Measurements from ENCODE around the gene WNK3. TPM values are rescaled to one million over a fixed set of nuclear protein-coding genes. Genes with fewer than 3 reads are reported as not detected.

Gene WNK3
- total RNA-seq, 1 experiment from 2014 or later: 12.8 TPM

GRCh38 chrX:54198262-54198661 is 159.6 kb downstream of the WNK3 start:
- H3K36me3 ChIP-seq (ENCODE audit: insufficient read depth, low read length, poor library complexity, severe bottlenecking): no peaks in the 10 kb centered on the region
- no peaks in the 10 kb centered on the region for H3K4me1 ChIP-seq (ENCODE audit: insufficient read depth, low read length, poor library complexity, severe bottlenecking)
- POLR2A ChIA-PET (ENCODE audit: low non-redundant PET): no interaction called here
- BruUV-seq (replicated peaks): no TSS peak
- DNase-seq (ENCODE audit: low spot score): no peak
- intact Hi-C loops (cut with micrococcal nuclease; ENCODE audit: unreplicated experiment): no loop called here
- CTCF ChIA-PET: no interaction called here
- no peak overlapping the region for H3K4me3 ChIP-seq (ENCODE audit: low read depth, low read length, poor library complexity, severe bottlenecking)
- no peaks in the 10 kb centered on the region for H3K27me3 ChIP-seq (replicated peaks; ENCODE audit: insufficient read depth, low read depth, low read length, poor library complexity)
- no peak overlapping the region for H3K27ac ChIP-seq (ENCODE audit: low read depth, low read length, poor library complexity, severe bottlenecking)
- TF ChIP-seq CTCF (conservative IDR thresholded peaks at IDR 0.05; ENCODE audit: low read depth, low read length): no peak
- no peak for TF ChIP-seq EZH2 (IDR thresholded peaks at IDR 0.05; ENCODE audit: borderline replicate concordance, low read depth, low read length, poor library complexity, severe bottlenecking)
- H3K9me3 ChIP-seq (ENCODE audit: low read depth, low read length, poor library complexity, severe bottlenecking): no peaks in the 10 kb centered on the region

- ChIA-PET POLR2A (ENCODE audit: low non-redundant PET) (no interaction called here), CTCF (no interaction called here)
Observed at GRCh38 chrX:54194982-54195588, 162.8 kb downstream of the WNK3 start.

GRCh38 chrX:54193085-54193821 is 164.6 kb downstream of the WNK3 start:
- POLR2A ChIA-PET (ENCODE audit: low non-redundant PET): no interaction called here
- CTCF ChIA-PET: no interaction called here
- Histone ChIP-seq H3K36me3 (ENCODE audit: insufficient read depth, low read length, poor library complexity, severe bottlenecking) (no peaks in the 10 kb centered on the region), H3K9me3 (ENCODE audit: low read depth, low read length, poor library complexity, severe bottlenecking) (no peaks in the 10 kb centered on the region), H3K27ac (ENCODE audit: low read depth, low read length, poor library complexity, severe bottlenecking) (no peak overlapping the region), H3K27me3 (replicated peaks; ENCODE audit: insufficient read depth, low read depth, low read length, poor library complexity) (no peaks in the 10 kb centered on the region), H3K4me1 (ENCODE audit: insufficient read depth, low read length, poor library complexity, severe bottlenecking) (no peaks in the 10 kb centered on the region), H3K4me3 (ENCODE audit: low read depth, low read length, poor library complexity, severe bottlenecking) (no peak overlapping the region)
- TF ChIP-seq EZH2 (IDR thresholded peaks at IDR 0.05; ENCODE audit: borderline replicate concordance, low read depth, low read length, poor library complexity, severe bottlenecking) (no peak), CTCF (conservative IDR thresholded peaks at IDR 0.05; ENCODE audit: low read depth, low read length) (no peak)
- DNase-seq (ENCODE audit: low spot score): no peak
- intact Hi-C loops (cut with micrococcal nuclease; ENCODE audit: unreplicated experiment): no loop called here
- BruUV-seq (replicated peaks): no TSS peak

More at GRCh38 chrX:54194982-54195588, 162.8 kb downstream of the WNK3 start:
- no peaks in the 10 kb centered on the region for H3K4me1 ChIP-seq (ENCODE audit: insufficient read depth, low read length, poor library complexity, severe bottlenecking)
- DNase-seq (ENCODE audit: low spot score): no peak
- BruUV-seq (replicated peaks): no TSS peak
- no peaks in the 10 kb centered on the region for H3K27me3 ChIP-seq (replicated peaks; ENCODE audit: insufficient read depth, low read depth, low read length, poor library complexity)
- H3K4me3 ChIP-seq (ENCODE audit: low read depth, low read length, poor library complexity, severe bottlenecking): no peak overlapping the region
- no peak overlapping the region for H3K27ac ChIP-seq (ENCODE audit: low read depth, low read length, poor library complexity, severe bottlenecking)
- H3K9me3 ChIP-seq (ENCODE audit: low read depth, low read length, poor library complexity, severe bottlenecking): no peaks in the 10 kb centered on the region
- intact Hi-C loops (cut with micrococcal nuclease; ENCODE audit: unreplicated experiment): no loop called here
- no peaks in the 10 kb centered on the region for H3K36me3 ChIP-seq (ENCODE audit: insufficient read depth, low read length, poor library complexity, severe bottlenecking)
- TF ChIP-seq EZH2 (IDR thresholded peaks at IDR 0.05; ENCODE audit: borderline replicate concordance, low read depth, low read length, poor library complexity, severe bottlenecking): no peak
- TF ChIP-seq CTCF (conservative IDR thresholded peaks at IDR 0.05; ENCODE audit: low read depth, low read length): no peak
